Esophagus muscularis mucosa (tissue), 4 donors: Measurements from ENCODE around the gene RECK. TPM values are rescaled to one million over a fixed set of nuclear protein-coding genes. Genes with fewer than 3 reads are reported as not detected.
"Not testable (repeated sequence)": the region's sequence is repeated elsewhere in the genome, so short reads cannot be mapped to it uniquely, and the experiment has no call there.

Experiments
- DNase-seq: peaks from one replicate; pipeline ENCODE4 v3.0.0-alpha.2; 2017; ENCODE audit errors: extremely low spot score
- H3K27ac ChIP-seq, 4 donors: fragments of 200-600 bp; sonication (generic); replicated peaks in 1 of 4; 1 replicate in 3 of 4; 2 replicates in 1 of 4; pipeline ENCODE4 v1.5.1; 2016 to 2019; ENCODE audit warnings: mild to moderate bottlenecking in 1 of 4
- H3K27me3 ChIP-seq, 4 donors: fragments of 200-600 bp; sonication (generic); one replicate each; pipeline versions ENCODE4 v1.5.1 to v1.6.0; 2016 to 2019
- H3K36me3 ChIP-seq, 4 donors: fragments of 200-600 bp; sonication (generic); one replicate each; pipeline ENCODE4 v1.5.1; 2016 to 2019
- H3K4me1 ChIP-seq, 4 donors: fragments of 200-600 bp; sonication (generic); one replicate each; pipeline ENCODE4 v1.5.1; 2016 to 2019
- H3K4me3 ChIP-seq, 4 donors: fragments of 200-600 bp; sonication (generic); 1 replicate in 2 of 4; 2 replicates in 2 of 4; pipeline ENCODE4 v1.5.1; 2016 to 2019; ENCODE audit warnings: mild to moderate bottlenecking in 4 of 4, moderate library complexity in 1 of 4
- H3K9me3 ChIP-seq, 4 donors: fragments of 200-600 bp; sonication (generic); 1 replicate in 3 of 4; 2 replicates in 1 of 4; pipeline ENCODE4 v1.5.1; 2016 to 2019
- EP300 ChIP-seq: sonication (generic); formaldehyde crosslinking; IDR thresholded peaks from one replicate; pipeline ENCODE4 v1.6.1; 2017; ENCODE audit warnings: antibody characterized with exemption
- POLR2A ChIP-seq: fragments of 450-650 bp; IDR thresholded peaks from one replicate; pipeline ENCODE4 v1.6.1; 2017; ENCODE audit warnings: antibody characterized with exemption, moderate library complexity, mild to moderate bottlenecking, low read depth
- POLR2AphosphoS5 ChIP-seq, 2 donors: sonication (generic); formaldehyde crosslinking; IDR thresholded peaks; one replicate each; pipeline ENCODE4 v1.6.1; 2017; ENCODE audit warnings: antibody characterized with exemption in 2 of 2
- WGBS: methylation state at CpG from one replicate; pipeline ENCODE4 v1.1.5; 2018; 5-methylcytosine and 5-hydroxymethylcytosine counted together
- intact Hi-C: fragments of 100-400 bp; cut with DNase I; formaldehyde crosslinking; loops from one replicate; pipeline ENCODE4 v1.15.1; 2023
- total RNA-seq, 4 donors: library from RNA; depleted of rRNA; stranded (reverse); fragments of >200 nt; gene quantifications; one replicate each; pipeline versions ENCODE4 v1.1.0 to v1.2.1, GENCODE V29; 2016
- TF ChIP-seq, protein P1 (sequence below), 3 experiments: fragments of 200-600 bp in 2 of 3; fragments of 450-650 bp in 1 of 3; sonication (generic) in 2 of 3; IDR thresholded peaks; one replicate each; pipeline ENCODE4 v1.5.1; 2017 to 2019; ENCODE audit warnings: antibody characterized with exemption in 3 of 3, mild to moderate bottlenecking in 2 of 3, moderate library complexity in 1 of 3

Gene RECK
- total RNA-seq, 4 donors from 2014 or later, result 16.6 to 24.2 (median 19.0) TPM

DNA sequence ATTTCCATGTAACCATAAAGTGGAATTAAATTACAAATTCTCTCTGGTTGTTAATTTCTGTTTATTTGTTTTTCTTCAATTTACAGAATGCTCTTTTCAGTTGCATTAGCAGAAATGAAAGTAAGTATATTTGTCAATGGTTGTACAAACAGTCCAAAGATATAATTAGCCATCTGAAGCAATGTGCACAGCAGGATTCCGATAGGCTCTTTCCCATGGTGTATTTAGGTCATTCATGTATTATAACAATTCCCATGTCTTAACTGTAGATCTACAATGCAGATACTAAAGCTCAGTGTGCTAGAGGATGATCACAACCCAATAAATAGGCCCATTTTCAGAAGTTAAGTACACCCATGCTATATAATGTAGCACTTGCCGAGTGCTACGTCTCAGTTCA is 43.8 kb downstream of the RECK start:
- intact Hi-C loops, result no loop called here
- TF ChIP-seq POLR2AphosphoS5 (IDR thresholded peaks at IDR 0.05) (no peak), POLR2A (no peak), EP300 (no peak)
- TF ChIP-seq, protein P1, sequence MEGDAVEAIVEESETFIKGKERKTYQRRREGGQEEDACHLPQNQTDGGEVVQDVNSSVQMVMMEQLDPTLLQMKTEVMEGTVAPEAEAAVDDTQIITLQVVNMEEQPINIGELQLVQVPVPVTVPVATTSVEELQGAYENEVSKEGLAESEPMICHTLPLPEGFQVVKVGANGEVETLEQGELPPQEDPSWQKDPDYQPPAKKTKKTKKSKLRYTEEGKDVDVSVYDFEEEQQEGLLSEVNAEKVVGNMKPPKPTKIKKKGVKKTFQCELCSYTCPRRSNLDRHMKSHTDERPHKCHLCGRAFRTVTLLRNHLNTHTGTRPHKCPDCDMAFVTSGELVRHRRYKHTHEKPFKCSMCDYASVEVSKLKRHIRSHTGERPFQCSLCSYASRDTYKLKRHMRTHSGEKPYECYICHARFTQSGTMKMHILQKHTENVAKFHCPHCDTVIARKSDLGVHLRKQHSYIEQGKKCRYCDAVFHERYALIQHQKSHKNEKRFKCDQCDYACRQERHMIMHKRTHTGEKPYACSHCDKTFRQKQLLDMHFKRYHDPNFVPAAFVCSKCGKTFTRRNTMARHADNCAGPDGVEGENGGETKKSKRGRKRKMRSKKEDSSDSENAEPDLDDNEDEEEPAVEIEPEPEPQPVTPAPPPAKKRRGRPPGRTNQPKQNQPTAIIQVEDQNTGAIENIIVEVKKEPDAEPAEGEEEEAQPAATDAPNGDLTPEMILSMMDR (IDR thresholded peaks at IDR 0.05), result no peak
- Histone ChIP-seq H3K27ac (no peak overlapping the region), H3K4me3 (no peak overlapping the region), H3K27me3 (no peaks in the 10 kb centered on the region), H3K4me1 (peaks cover 0 to 1% (median under 1%) of the 10 kb centered on the region in 4 donors), H3K36me3 (peaks cover 0 to 28% (median 3%) of the 10 kb centered on the region in 4 donors), H3K9me3 (no peaks in the 10 kb centered on the region)
- WGBS, result 84% methylated on average over 3 of the region's 3 CpGs
- no peak for DNase-seq

DNA sequence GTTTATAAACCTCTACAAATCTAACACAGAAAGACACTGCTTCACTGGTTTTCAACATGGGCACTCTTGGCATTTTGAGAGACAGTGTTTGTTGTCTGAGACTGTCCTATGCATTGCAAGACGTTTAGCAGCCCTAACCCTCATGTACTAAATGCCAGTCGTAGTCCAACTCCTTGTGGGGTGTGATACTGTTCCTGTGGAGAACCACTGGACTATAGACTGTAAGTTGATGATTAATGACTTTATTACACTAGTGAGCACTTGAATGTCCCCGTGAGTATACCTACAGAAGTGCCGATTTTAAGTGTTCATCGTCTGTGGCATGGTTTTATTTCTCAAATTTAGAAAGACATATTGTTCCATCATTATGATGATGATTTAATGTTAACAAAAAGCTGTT is 46.2 kb downstream of the RECK start:
- intact Hi-C loops, result no loop called here
- H3K36me3 ChIP-seq, result peaks cover 0 to 43% (median 8%) of the 10 kb centered on the region in 4 donors
- 82% methylated on average over 5 of the region's 5 CpGs for WGBS
- no peaks in the 10 kb centered on the region for H3K27me3 ChIP-seq
- DNase-seq, result no peak
- TF ChIP-seq, protein P1 (IDR thresholded peaks at IDR 0.05), result no peak
- TF ChIP-seq EP300 (no peak), POLR2AphosphoS5 (IDR thresholded peaks at IDR 0.05) (no peak), POLR2A (no peak)
- no peak overlapping the region for H3K27ac ChIP-seq
- no peaks in the 10 kb centered on the region for H3K9me3 ChIP-seq
- no peaks in the 10 kb centered on the region for H3K4me1 ChIP-seq
- no peak overlapping the region for H3K4me3 ChIP-seq

DNA sequence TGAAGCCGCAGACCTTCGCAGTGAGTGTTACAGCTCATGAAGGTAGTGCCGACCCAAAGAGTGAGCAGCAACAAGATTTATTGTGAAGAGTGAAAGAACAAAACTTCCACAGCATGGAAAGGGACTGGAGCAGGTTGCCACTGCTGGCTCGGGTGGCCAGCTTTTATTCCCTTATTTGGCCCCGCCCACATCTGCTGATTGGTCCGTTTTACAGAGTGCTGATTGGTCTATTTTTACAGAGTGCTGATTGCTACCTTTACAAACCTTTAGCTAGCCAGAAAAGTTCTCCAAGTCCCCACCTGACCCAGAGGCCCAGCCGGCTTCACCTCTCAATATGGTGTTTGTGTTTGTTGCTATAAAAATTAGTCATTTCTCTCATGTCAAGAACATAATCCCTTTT is 49.7 kb downstream of the RECK start:
- DNase-seq, result no peak
- no peaks in the 10 kb centered on the region for H3K9me3 ChIP-seq
- peaks cover 6 to 10% (median 9%) of the 10 kb centered on the region in 4 donors for H3K4me1 ChIP-seq
- no peaks in the 10 kb centered on the region for H3K27me3 ChIP-seq
- no peak overlapping the region for H3K4me3 ChIP-seq
- H3K36me3 ChIP-seq, result peaks cover 0 to 43% (median 8%) of the 10 kb centered on the region in 4 donors
- intact Hi-C loops, result no loop called here
- WGBS, result 88% methylated on average over 5 of the region's 7 CpGs
- H3K27ac ChIP-seq, result no peak overlapping the region
- TF ChIP-seq EP300, result no peak
- TF ChIP-seq, protein P1 (IDR thresholded peaks at IDR 0.05), result no peak
- no peak for TF ChIP-seq POLR2AphosphoS5 (IDR thresholded peaks at IDR 0.05)
- no peak for TF ChIP-seq POLR2A

DNA sequence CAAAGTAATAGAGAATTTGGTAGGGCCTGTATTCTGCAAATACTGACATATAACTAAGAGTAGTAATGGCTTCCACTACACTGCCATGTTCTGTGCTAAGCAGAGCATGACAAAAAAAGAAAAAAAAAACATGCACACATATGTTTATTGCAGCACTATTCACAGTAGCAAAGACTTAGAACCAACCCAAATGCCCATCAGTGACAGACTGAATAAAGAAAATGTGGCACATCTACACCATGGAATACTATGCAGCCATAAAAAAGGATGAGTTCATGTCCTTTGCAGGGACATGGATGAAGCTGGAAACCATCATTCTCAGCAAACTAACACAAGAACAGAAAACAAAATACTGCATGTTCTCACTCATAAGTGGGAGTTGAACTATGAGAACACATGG is 50.3 kb downstream of the RECK start:
- intact Hi-C loops, result not testable (repeated sequence)

DNA sequence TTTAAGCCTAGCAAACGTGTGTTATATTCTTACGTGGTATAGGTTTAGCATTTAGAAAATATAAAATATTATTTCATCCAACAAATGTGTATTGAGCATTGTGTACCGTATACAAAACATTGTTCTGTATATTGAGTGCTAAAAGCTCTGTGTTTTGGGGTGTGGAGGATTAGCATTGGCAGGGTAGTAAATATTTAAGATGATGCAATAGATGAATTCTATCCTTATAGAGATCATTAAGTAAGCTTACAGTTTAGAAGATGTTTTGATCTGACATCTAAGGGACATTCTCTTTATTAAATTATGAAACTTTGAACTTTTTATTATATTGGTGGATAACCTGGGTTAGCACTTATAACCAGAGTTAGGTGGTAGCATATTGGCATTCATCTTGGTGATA is 51.3 kb downstream of the RECK start:
- 91% methylated on average over 3 of the region's 3 CpGs for WGBS
- intact Hi-C loops, result no loop called here

More for the DNA sequence above, 50.3 kb downstream of the RECK start:
- DNase-seq, H3K27ac ChIP-seq, H3K9me3 ChIP-seq, H3K4me3 ChIP-seq, H3K27me3 ChIP-seq: not testable (repeated sequence)
- H3K36me3 ChIP-seq, result peaks cover 0 to 43% (median 8%) of the 10 kb centered on the region in 4 donors
- H3K4me1 ChIP-seq, result peaks cover 9 to 16% (median 15%) of the 10 kb centered on the region in 4 donors

More for the DNA sequence above, 51.3 kb downstream of the RECK start:
- Histone ChIP-seq H3K27ac (no peak overlapping the region), H3K27me3 (no peaks in the 10 kb centered on the region), H3K9me3 (no peaks in the 10 kb centered on the region), H3K36me3 (peaks cover 0 to 40% (median 7%) of the 10 kb centered on the region in 4 donors), H3K4me1 (peaks cover 9 to 18% (median 15%) of the 10 kb centered on the region in 4 donors), H3K4me3 (no peak overlapping the region)
- no peak for TF ChIP-seq POLR2A
- no peak for TF ChIP-seq EP300
- no peak for TF ChIP-seq POLR2AphosphoS5 (IDR thresholded peaks at IDR 0.05)
- no peak for DNase-seq
